Body of pancreas (tissue), 4 donors: ENCODE data around the gene MED16.

Experiments
- CTCF ChIP-seq, 7 experiments: fragments of 450-650 bp in 4 of 7; fragments of 200-600 bp in 3 of 7; sonication (generic) in 3 of 7; IDR thresholded peaks; one replicate each; pipeline ENCODE4 v1.5.1; 2016 to 2019; ENCODE audit warnings: antibody characterized with exemption in 7 of 7
- POLR2A ChIP-seq, 3 donors: fragments of 450-650 bp; IDR thresholded peaks; one replicate each; pipeline ENCODE4 v1.6.1; 2016; ENCODE audit warnings: antibody characterized with exemption in 3 of 3, mild to moderate bottlenecking in 2 of 3

GRCh38 chr19:887599-887998, 5.4 kb downstream of the MED16 start:
- TF ChIP-seq CTCF (IDR thresholded peaks at IDR 0.05) (no peak), POLR2A (IDR thresholded peaks at IDR 0.05) (no peak)
